ENCODE measurements around the gene DDX25. TPM values are rescaled to one million over a fixed set of nuclear protein-coding genes. Genes with fewer than 3 reads are reported as not detected.

DDX25 gene
- total and polyA plus RNA-seq, 9 of the 15 experiments (the other 6 are each of a cell fraction or from before 2014, with no cell fraction given): not detected

GRCh38 chr11:125931668-125932067, 27.4 kb downstream of the DDX25 start (continued):
- TF ChIP-seq HES1 (IDR thresholded peaks at IDR 0.05; ENCODE audit: low read depth) (no peak), XRCC4 (IDR thresholded peaks at IDR 0.05; ENCODE audit: extremely low read depth, insufficient read depth, insufficient read length) (no peak)

GRCh38 chr11:125932301-125932700, 28.0 kb downstream of the DDX25 start:
- no peak for ATAC-seq
- H3K4me3 ChIP-seq: no peak overlapping the region
- H3K79me2 ChIP-seq (ENCODE audit: control insufficient read depth, insufficient read depth, low read length): no peaks in the 10 kb centered on the region
- H3K36me3 ChIP-seq (ENCODE audit: control insufficient read depth, insufficient read depth, low read length): no peaks in the 10 kb centered on the region
- peaks cover 2 to 9% of the 10 kb centered on the region in 2 experiments; a peak in 2 of 5 replicates for H3K27me3 ChIP-seq (ENCODE audit: control insufficient read depth in 2 of 2, insufficient read depth in 2 of 2, low read length in 2 of 2)
- ChIA-PET POLR2A (interaction anchor here (0.6 to 1.3 kb wide), 3 partner anchors 14 to 40 kb away, joined by 4 to 7 read pairs (median 4); partner anchors contain the start of gene VSIG10L2), CTCF (ENCODE audit: low intra/inter-chr PET ratio) (no interaction called here)
- FAIRE-seq: no peak
- no peak overlapping the region for H3K4me2 ChIP-seq (ENCODE audit: insufficient read depth, low read length)
- intact Hi-C loops (cut with micrococcal nuclease): no loop called here
- DNase-seq (ENCODE audit: extremely low read depth in 1 of 4, low spot score in 3 of 4): no peak
- H3K9me1 ChIP-seq (ENCODE audit: control insufficient read depth, insufficient read depth, low read length): no peaks in the 10 kb centered on the region
- H3K4me1 ChIP-seq (replicated peaks in 1 of 2; ENCODE audit: control insufficient read depth in 2 of 2, insufficient read depth in 2 of 2, low read length in 2 of 2): peaks cover 4 to 9% of the 10 kb centered on the region in 2 experiments; a peak in 4 of 5 replicates
- in situ Hi-C loops (cut with MboI): no loop called here
- H3K27ac ChIP-seq (ENCODE audit: extremely low read depth, low read depth, low read length): no peak overlapping the region
- H3K9me3 ChIP-seq (replicated peaks; ENCODE audit: control insufficient read depth, insufficient read depth, low read depth, low read length): no peaks in the 10 kb centered on the region
- no peaks in the 10 kb centered on the region for H4K20me1 ChIP-seq (replicated peaks; ENCODE audit: control insufficient read depth, insufficient read depth, low read length)
- H3K9ac ChIP-seq (ENCODE audit: insufficient read depth in 1 of 2, low read depth in 2 of 2, low read length in 2 of 2): no peak overlapping the region
- no peak overlapping the region for H2AFZ ChIP-seq (ENCODE audit: low read depth, low read length)
- WGBS (ENCODE audit: insufficient coverage, low coverage, missing lambda C conversion rate): 46% methylated on average over 9 of the region's 9 CpGs
- no TSS peak for BruUV-seq (replicated peaks)
- TF ChIP-seq FOXA3 (CRISPR knock-in tag; conservative IDR thresholded peaks at IDR 0.05 in 1 of 2, IDR thresholded peaks at IDR 0.05 in 1 of 2) (no peak), MTA3 (IDR thresholded peaks at IDR 0.05; ENCODE audit: borderline replicate concordance) (no peak), ZFP36 (IDR thresholded peaks at IDR 0.05; ENCODE audit: low read depth, low read length, partially characterized antibody) (no peak), CHCHD3 (CRISPR knock-in tag; IDR thresholded peaks at IDR 0.05) (no peak), TCF7 (IDR thresholded peaks at IDR 0.05; ENCODE audit: borderline replicate concordance) (no peak), KLF10 (CRISPR knock-in tag; IDR thresholded peaks at IDR 0.05) (no peak), MTF1 (CRISPR knock-in tag; IDR thresholded peaks at IDR 0.05; ENCODE audit: borderline replicate concordance) (no peak), RNF2 (IDR thresholded peaks at IDR 0.05) (no peak), U2AF2 (optimal IDR thresholded peaks at IDR 0.05; ENCODE audit: low read depth, low read length) (no peak), PTTG1 (tag; IDR thresholded peaks at IDR 0.05; ENCODE audit: low read depth) (no peak), ATF4 (CRISPR knock-in tag; IDR thresholded peaks at IDR 0.05) (no peak), BACH1 (tag; IDR thresholded peaks at IDR 0.05) (no peak), CLOCK (CRISPR knock-in tag; IDR thresholded peaks at IDR 0.05; ENCODE audit: borderline replicate concordance) (no peak), NFATC3 (IDR thresholded peaks at IDR 0.05) (no peak), MITF (IDR thresholded peaks at IDR 0.05) (no peak)

Data from K562 (cell line).